Measurements from ENCODE around the gene NOP16. TPM values are rescaled to one million over a fixed set of nuclear protein-coding genes. Genes with fewer than 3 reads are reported as not detected.

The NOP16 gene
- total and polyA plus RNA-seq, 2 of the 13 experiments (the other 11 are each of a cell fraction or from before 2014, with no cell fraction given): 43.3 to 48.4 TPM

DNA sequence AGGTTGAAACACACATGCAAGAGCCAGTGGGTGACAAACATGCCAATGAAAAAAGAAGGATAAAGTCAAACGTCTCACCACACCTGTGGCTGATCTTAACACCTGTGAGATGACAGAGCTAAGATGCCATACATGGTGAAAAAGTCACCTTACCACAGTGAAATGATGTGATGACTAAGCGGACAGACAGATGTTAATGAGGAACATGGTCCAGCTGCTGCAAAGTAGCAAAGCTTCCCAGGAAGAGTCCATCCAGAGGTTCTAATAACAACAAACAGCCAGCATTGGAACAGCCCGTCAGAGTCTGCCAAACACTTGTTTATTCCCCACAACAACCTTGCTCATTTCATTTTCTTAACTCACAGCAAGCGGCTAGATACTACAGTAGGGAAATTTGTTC lies 28.7 kb downstream of the NOP16 start:
- Histone ChIP-seq H3K27ac (ENCODE audit: extremely low read length, insufficient read depth, low read length) (no peak overlapping the region), H3K79me2 (ENCODE audit: insufficient read depth, low read length) (peaks cover 53% of the 10 kb centered on the region), H3K4me3 (replicated peaks in 1 of 3; ENCODE audit: insufficient read depth in 1 of 3, low read depth in 2 of 3, low read length in 3 of 3) (no peak overlapping the region), H3K4me1 (ENCODE audit: insufficient read depth, low read length) (peaks cover 41% of the 10 kb centered on the region), H4K20me1 (ENCODE audit: insufficient read depth, low read length) (peaks cover 16% of the 10 kb centered on the region), H3K4me2 (ENCODE audit: low read depth, low read length) (peak overlapping the region; percentile 89), H3K9ac (ENCODE audit: insufficient read depth, low read depth, low read length) (no peak overlapping the region), H2AFZ (ENCODE audit: low read length) (no peak overlapping the region), H3K9me3 (ENCODE audit: low read length) (no peaks in the 10 kb centered on the region), H3K27me3 (ENCODE audit: control insufficient read depth in 1 of 2, insufficient read depth in 2 of 2, low read length in 2 of 2) (peaks cover under 1 to 1% of the 10 kb centered on the region in 2 experiments; a peak in 3 of 5 replicates), H3K36me3 (replicated peaks in 1 of 2; ENCODE audit: control insufficient read depth in 1 of 2, insufficient read depth in 2 of 2, low read length in 2 of 2) (peaks cover 5 to 40% of the 10 kb centered on the region in 2 experiments)
- DNase-seq (ENCODE audit: low spot score): no peak
- 89% methylated on average over 4 of the region's 4 CpGs for WGBS (ENCODE audit: low lambda C conversion rate)
- ChIA-PET POLR2A (interaction anchor here (0.7 to 3.9 kb wide), 3 partner anchors 13 to 59 kb away, joined by 5 to 37 read pairs (median 7); no protein-coding TSS in a partner anchor), CTCF (ENCODE audit: low intra/inter-chr PET ratio, low total read pairs) (no interaction called here)
- FAIRE-seq: no peak
- TSS peak; percentile 32 for BruUV-seq (replicated peaks)
- ATAC-seq: no peak
- in situ Hi-C loops (cut with HindIII; ENCODE audit: extremely low pct_ligation_motif_present, low pct_unique_long_range_greater_than_20kb) (no loop called here), intact Hi-C loops (cut with micrococcal nuclease; ENCODE audit: unreplicated experiment) (no loop called here)
- TF ChIP-seq PCBP1 (IDR thresholded peaks at IDR 0.05; ENCODE audit: borderline replicate concordance, low read depth, low read length) (no peak), ZKSCAN8 (CRISPR knock-in tag; IDR thresholded peaks at IDR 0.05; ENCODE audit: borderline replicate concordance) (no peak), DNMT1 (CRISPR knock-in tag; IDR thresholded peaks at IDR 0.05) (no peak), GATA4 (IDR thresholded peaks at IDR 0.05; ENCODE audit: borderline replicate concordance, low read depth) (no peak), CBFB (CRISPR knock-in tag; IDR thresholded peaks at IDR 0.05) (no peak), HOXA9 (CRISPR knock-in tag; IDR thresholded peaks at IDR 0.05; ENCODE audit: borderline replicate concordance) (no peak), MBNL3 (CRISPR knock-in tag; conservative IDR thresholded peaks at IDR 0.05) (no peak)
- TF ChIP-seq, protein P1, sequence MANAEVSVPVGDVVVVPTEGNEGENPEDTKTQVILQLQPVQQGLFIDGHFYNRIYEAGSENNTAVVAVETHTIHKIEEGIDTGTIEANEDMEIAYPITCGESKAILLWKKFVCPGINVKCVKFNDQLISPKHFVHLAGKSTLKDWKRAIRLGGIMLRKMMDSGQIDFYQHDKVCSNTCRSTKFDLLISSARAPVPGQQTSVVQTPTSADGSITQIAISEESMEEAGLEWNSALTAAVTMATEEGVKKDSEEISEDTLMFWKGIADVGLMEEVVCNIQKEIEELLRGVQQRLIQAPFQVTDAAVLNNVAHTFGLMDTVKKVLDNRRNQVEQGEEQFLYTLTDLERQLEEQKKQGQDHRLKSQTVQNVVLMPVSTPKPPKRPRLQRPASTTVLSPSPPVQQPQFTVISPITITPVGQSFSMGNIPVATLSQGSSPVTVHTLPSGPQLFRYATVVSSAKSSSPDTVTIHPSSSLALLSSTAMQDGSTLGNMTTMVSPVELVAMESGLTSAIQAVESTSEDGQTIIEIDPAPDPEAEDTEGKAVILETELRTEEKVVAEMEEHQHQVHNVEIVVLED (CRISPR knock-in tag; IDR thresholded peaks at IDR 0.05; ENCODE audit: borderline replicate concordance): no peak
- TF ChIP-seq, protein P2, sequence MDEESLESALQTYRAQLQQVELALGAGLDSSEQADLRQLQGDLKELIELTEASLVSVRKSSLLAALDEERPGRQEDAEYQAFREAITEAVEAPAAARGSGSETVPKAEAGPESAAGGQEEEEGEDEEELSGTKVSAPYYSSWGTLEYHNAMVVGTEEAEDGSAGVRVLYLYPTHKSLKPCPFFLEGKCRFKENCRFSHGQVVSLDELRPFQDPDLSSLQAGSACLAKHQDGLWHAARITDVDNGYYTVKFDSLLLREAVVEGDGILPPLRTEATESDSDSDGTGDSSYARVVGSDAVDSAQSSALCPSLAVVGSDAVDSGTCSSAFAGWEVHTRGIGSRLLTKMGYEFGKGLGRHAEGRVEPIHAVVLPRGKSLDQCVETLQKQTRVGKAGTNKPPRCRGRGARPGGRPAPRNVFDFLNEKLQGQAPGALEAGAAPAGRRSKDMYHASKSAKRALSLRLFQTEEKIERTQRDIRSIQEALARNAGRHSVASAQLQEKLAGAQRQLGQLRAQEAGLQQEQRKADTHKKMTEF (CRISPR knock-in tag; IDR thresholded peaks at IDR 0.05): no peak
- TF ChIP-seq, protein P3, sequence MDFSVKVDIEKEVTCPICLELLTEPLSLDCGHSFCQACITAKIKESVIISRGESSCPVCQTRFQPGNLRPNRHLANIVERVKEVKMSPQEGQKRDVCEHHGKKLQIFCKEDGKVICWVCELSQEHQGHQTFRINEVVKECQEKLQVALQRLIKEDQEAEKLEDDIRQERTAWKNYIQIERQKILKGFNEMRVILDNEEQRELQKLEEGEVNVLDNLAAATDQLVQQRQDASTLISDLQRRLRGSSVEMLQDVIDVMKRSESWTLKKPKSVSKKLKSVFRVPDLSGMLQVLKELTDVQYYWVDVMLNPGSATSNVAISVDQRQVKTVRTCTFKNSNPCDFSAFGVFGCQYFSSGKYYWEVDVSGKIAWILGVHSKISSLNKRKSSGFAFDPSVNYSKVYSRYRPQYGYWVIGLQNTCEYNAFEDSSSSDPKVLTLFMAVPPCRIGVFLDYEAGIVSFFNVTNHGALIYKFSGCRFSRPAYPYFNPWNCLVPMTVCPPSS (IDR thresholded peaks at IDR 0.05): no peak
- TF ChIP-seq, protein P4, sequence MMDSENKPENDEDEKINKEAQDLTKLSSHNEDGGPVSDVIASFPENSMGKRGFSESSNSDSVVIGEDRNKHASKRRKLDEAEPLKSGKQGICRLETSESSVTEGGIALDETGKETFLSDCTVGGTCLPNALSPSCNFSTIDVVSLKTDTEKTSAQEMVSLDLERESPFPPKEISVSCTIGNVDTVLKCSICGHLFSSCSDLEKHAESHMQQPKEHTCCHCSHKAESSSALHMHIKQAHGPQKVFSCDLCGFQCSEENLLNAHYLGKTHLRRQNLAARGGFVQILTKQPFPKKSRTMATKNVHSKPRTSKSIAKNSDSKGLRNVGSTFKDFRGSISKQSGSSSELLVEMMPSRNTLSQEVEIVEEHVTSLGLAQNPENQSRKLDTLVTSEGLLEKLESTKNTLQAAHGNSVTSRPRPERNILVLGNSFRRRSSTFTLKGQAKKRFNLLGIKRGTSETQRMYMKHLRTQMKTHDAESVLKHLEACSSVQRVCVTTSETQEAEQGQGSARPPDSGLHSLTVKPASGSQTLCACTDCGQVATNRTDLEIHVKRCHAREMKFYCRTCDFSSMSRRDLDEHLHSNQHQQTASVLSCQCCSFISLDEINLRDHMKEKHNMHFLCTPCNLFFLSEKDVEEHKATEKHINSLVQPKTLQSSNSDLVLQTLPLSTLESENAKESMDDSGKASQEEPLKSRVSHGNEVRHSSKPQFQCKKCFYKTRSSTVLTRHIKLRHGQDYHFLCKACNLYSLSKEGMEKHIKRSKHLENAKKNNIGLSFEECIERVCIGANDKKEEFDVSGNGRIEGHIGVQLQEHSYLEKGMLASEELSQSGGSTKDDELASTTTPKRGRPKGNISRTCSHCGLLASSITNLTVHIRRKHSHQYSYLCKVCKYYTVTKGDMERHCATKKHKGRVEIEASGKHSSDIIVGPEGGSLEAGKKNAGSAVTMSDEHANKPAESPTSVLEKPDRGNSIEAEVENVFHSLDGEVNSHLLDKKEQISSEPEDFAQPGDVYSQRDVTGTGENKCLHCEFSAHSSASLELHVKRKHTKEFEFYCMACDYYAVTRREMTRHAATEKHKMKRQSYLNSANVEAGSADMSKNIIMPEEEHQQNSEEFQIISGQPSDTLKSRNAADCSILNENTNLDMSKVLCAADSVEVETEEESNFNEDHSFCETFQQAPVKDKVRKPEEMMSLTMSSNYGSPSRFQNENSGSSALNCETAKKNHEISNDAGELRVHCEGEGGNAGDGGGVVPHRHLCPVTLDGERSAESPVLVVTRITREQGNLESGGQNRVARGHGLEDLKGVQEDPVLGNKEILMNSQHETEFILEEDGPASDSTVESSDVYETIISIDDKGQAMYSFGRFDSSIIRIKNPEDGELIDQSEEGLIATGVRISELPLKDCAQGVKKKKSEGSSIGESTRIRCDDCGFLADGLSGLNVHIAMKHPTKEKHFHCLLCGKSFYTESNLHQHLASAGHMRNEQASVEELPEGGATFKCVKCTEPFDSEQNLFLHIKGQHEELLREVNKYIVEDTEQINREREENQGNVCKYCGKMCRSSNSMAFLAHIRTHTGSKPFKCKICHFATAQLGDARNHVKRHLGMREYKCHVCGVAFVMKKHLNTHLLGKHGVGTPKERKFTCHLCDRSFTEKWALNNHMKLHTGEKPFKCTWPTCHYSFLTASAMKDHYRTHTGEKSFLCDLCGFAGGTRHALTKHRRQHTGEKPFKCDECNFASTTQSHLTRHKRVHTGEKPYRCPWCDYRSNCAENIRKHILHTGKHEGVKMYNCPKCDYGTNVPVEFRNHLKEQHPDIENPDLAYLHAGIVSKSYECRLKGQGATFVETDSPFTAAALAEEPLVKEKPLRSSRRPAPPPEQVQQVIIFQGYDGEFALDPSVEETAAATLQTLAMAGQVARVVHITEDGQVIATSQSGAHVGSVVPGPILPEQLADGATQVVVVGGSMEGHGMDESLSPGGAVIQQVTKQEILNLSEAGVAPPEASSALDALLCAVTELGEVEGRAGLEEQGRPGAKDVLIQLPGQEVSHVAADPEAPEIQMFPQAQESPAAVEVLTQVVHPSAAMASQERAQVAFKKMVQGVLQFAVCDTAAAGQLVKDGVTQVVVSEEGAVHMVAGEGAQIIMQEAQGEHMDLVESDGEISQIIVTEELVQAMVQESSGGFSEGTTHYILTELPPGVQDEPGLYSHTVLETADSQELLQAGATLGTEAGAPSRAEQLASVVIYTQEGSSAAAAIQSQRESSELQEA (CRISPR knock-in tag; IDR thresholded peaks at IDR 0.05; ENCODE audit: not compliant biosample characterization): no peak
